CD4-positive, alpha-beta T cell treated with Interleukin-10 for 1 hour (primary cell): ENCODE data around the gene GHRL.
A peak's percentile ranks its signal among the peaks of the same experiment; 100 is the strongest.

Experiments
- DNase-seq: peaks from one replicate; pipeline ENCODE4 v3.0.0-alpha.2; 2020

The GHRL gene

DNA sequence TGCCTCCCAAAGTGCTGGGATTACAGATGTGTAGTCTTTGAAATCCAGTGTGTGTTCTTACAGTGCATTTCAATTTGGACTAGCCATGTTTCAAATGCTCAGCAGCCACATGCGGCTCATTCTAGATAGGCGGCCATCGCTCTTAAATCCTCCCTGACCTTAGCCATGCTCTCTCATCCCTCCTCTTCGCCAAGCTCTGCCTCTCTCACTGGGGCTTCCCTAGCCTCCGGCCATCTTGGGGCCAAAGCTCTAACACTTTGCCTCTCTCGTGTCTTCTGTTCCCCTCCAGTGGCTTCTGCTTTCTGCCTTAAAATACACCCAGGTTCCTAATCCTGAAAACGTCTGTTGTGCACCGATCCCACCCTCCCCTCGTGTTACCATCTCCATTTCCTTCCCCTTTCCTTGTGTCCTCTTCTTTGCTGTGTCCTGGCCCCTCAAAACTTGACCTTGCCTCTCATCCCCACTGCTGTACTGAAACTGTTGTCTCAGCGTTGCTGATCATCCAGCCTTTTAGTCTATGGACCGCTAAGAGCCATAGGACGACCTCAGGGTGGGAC, 1.4 kb upstream of the GHRL start:
- no peak for DNase-seq

DNA sequence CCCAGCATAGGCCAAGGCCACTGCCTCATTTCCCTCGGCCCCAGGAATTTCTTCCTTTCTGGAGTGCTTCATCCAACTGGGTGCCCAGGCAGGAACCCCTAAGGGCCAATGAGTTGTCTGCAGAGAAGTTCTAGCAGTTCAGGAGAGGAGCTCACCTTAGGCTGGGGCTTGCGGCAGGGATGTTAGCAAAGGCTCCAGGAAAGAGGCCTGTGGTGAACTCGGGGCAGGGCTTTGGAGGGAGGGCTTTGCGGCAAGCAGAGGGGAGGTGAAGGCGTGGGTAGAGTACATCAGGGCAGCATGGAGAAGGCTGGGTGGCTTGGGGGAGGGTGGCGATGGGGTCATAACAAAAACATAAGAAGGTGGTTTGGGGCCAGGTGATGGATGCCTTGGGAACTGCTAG, 1.1 kb downstream of the GHRL start:
- no peak for DNase-seq

DNA sequence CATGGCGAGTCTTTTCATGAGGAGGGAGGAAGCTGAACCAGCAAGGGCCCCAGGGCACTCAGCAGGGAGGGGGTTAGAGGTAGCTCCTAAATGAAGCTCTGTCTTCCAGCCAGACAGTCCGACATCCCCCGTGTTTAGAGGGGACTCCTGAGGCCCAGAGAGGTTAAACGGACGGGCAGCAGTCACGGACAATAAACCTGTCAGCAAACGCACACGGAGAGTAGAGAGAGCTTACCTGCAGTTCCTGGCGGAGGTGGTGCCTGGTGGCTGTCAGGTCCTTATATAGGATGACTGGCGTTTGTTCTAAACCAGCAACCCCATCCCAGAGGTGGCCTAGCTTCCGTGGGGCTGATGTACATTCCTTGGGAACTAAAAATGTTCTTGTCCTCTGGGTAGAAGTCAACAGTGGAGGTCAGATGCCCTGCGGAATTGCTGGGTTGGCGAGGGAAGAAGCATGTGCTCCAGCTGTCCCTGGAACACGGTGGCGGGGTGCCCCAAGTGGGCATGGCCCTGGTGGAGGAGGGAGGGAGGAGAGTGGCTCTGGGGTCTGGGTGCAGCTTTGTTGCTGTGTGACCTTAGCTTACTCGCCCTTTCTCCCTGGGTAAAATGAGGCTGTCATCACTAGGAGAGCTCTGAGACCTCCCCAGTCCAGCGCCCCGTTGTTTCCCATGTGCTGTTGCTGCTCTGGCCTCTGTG, 2.1 kb downstream of the GHRL start:
- DNase-seq = no peak

DNA sequence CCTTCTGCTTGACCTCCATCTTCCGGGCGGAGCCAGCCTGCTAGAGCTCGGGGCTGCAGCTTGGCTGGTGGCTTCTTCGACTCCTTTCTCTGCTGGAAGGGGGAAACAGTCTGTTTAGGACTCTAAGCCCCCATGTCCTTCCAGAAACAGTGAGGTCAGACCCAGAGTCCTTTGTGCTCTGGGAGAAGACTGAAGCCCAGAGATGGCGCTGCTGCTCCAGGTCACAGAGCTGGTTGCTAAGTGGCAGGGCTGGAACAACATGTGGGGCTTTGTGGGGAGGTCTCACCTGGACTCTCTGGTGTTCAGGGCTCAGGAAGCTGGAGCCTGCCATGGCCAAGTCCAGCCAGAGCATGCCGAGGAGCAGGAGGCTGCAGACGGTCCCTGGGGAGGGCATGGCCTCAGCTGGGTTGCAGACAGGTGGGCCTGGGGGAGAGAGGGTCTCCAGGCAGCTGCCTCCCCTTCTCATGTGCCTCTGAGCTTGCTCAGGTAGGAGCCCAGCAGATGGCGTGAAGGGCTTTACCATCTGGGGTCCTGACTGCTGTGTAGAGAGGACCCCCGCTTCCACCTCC, 2.9 kb downstream of the GHRL start:
- DNase-seq = no peak

DNA sequence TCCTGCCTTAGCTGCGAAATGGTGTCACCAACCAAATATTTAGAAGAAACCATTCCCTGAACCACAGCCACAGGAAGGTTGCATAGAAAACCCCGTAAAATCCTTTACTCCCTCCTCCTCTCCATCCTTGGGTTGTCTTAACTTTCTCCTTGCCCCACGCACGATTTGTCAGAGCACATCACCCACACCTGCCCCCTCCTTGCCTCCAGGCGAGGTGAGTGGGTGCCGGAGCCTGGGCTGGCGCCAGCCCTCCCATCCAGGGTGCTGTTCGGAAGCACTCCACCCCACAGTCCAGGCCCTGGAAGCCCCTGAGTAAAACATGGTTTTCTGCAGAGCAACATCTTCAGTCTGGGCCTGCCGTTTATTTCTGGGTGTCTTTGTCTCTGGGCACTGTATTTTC, 3.7 kb downstream of the GHRL start:
- DNase-seq = no peak

- no peak for DNase-seq
These were observed 4.2 kb downstream of the GHRL start for GRCh38 chr3:10288575-10288960.

DNA sequence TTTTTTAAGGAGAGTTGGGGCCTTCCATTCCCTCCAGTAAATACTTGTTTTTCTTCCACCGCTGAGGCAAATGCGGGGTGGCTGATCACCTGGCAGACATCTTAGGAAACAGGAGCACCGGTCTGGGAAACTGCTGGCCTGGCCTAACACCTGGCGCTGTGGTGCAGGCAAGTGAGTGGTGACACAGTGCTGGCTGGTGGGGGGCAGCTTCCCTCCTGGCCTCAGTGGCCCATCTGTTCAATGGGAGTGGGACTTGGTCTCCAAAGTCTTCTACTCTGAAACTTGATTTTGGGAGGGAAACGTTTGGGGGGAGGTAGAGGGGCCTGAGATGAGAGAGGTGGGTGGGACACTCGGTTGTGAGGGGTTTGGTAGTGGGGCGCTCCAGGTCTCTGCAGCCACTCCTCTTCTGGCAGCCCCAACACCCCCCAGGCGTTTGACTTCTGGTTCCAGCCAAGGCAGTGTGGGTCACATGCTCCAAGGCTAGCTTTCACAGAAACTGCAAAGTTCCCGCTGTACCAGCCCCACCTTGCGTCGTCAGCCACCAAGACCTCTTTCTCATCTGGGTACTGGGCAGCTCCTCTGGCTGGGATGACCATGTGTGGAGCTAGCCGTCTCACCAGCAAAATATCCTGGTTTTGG, 4.7 kb downstream of the GHRL start:
- no peak for DNase-seq

- DNase-seq = peak; percentile 71
These were observed 6.0 kb downstream of the GHRL start for GRCh38 chr3:10286596-10287295.

DNA sequence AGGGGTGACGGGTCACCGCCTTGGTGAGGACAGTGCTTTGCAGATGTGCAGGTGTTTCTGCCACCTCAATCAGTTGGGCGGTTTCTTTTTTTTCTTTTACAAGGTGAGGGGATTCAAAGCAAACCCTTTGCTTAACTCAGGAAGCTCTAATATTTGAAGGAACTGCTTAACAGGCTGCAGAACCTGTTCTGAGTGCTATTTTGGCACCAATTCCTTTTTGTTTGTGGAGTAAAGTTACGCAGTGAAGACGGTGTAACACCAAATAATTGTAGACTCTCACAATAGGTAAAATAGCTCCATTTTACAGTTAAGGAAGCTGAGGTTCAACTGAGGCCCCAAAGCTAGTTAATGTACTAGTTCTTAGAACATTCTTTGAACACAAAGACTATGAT, 6.6 kb downstream of the GHRL start:
- no peak for DNase-seq

GRCh38 chr3:10285272-10286132, 7.2 kb downstream of the GHRL start:
- DNase-seq = no peak

- DNase-seq = peak; percentile 75
These were observed 8.3 kb downstream of the GHRL start for GRCh38 chr3:10284496-10284895.

- DNase-seq = no peak
These were observed 9.1 kb downstream of the GHRL start for GRCh38 chr3:10283638-10284037.

- DNase-seq = no peak
These were observed 10.8 kb downstream of the GHRL start for GRCh38 chr3:10281951-10282350.

GRCh38 chr3:10280571-10280970, 12.2 kb downstream of the GHRL start:
- DNase-seq = no peak

DNA sequence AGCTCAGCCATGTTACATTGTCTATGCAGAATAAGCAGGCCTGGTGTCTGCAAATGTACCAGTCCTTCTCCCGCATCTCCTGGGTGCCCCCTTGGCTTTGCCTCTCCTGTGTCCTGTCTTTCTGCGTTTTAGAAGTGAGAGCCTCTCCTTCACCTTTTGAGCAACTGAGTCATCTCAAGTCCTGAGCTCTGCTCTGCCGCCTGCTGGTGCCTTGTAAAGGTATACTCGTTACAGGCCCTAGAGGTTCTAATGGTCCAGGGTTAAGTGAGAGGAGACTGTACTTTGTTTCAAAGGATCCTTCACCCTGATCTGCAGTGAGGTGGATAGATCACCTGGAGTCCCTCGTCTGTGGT, 12.6 kb downstream of the GHRL start:
- DNase-seq = no peak

DNA sequence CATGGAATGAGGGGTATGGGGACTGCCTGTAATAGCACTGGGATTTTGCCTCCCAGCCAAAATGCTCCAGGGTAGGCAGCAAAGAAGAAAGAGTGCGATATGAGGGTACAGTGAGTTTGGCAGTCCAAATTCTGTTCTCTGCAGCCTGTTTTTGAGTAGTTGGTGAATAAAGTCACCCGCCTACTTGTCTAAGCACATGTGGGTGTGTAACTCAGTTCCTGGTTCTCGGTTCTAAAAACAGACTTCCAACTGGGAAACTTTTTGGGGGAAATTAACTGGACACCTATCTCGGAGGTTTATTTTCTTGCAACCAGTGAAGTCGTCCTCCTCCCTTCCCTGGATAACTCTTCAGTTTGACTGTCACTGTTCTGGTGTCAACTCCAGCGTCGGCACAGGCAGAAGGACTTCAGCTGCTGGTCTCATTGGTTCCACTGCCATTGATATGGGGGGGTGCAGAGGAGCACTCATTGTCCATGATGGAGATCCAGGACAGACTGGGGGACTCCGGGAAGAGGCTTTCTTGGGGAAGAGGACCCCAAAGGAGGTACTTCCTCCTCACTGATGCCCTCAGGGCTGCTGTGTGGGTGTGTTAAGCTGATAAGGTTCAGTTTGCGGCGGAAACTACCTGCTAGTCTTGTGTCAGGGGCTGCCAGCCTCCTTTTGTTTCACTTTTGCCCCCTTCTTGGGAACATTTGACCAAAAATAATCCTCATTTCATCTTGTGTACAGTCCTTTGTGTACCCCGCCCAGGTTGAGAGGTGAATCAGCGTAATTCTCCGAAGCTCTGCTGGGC, 13.2 kb downstream of the GHRL start:
- no peak for DNase-seq

- DNase-seq = no peak
These were observed 14.2 kb downstream of the GHRL start for GRCh38 chr3:10278501-10278900.

DNA sequence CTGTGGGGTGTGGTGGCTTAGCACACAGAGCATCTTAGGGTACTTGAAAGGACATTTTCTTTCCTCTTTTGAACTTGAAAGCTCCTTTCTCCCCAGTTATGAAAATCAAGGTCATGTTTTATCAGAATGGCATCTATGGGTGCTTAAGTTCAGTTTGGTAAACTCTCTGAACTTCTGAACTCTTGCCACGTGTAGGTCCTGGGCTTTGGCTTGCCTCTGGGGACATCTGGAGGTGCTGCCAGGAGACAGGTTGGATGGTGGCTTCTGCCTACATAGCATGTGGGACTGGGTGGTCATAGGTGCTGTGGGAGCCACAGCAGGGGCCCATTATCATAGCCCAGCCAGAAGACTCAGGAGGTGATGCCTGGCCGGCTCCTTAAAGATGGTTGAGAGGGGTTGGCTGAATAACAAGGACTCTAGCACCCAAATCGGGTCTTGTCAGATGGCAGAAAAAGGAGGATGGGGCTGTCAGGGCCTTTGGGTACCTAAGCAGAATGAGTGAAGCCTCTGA, 15.6 kb downstream of the GHRL start:
- no peak for DNase-seq

GRCh38 chr3:10274601-10275000, 18.1 kb downstream of the GHRL start:
- DNase-seq = no peak

DNA sequence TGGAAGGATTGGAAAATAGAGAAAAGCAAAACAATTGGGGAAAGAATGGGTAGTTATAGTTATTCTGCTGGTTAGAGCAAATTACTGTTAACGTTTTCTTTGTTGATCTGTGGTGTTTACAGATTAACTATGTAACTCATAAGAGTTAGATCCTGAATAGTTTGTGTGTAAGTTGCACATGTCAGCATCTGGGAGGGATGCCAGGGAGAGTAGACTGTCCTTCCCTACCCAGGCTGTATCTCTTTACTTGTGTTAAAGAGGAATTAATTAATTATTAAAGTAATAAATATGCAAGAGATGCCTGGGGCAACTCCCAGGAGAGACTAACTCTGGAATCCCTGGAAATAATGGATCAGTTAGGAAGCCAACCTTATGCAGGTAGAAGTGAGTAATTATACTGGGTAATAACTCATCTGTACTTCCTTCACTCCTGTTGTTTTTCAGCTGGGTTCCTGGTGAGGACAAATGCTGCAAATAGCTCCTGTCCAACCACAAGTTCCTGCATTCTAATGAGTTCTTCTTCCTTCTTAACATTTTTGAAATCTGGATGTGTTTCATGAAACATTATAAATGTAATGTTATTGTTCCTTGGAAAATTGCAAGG, 18.9 kb downstream of the GHRL start:
- no peak for DNase-seq

DNA sequence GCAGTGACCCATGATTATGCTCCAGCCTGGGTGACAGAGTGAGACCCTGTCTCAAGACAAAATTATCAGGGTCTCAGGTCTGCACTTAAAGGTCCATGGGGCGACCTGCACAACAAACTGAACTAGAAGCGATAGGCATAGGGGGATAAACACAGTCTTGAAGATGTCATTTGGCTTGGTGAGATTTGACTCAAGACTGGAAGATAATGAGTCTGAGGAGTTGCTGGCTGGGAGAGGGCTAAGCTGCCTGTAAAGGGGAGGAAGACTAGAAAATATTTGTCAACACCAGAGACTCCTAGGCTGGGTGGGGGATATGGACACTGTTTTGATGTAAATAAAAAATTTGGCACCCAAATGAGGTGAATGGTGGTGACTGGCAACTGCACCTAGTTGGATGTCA, 19.8 kb downstream of the GHRL start:
- DNase-seq = no peak
